Mesendoderm (in vitro differentiated cells): Measurements from ENCODE around the gene SORCS2.

Source experiments
- DNase-seq: peaks from one replicate; pipeline ENCODE4 v3.0.0; 2013
- H2AK5ac ChIP-seq: 2 replicates; pipeline ENCODE4 v1.6.1; 2013; ENCODE audit warnings: low read length, inconsistent platforms
- H2BK120ac ChIP-seq: 2 replicates; pipeline ENCODE4 v1.6.1; 2013; ENCODE audit warnings: low read depth, mild to moderate bottlenecking, low read length, moderate library complexity, mixed read lengths
- H2BK15ac ChIP-seq: replicated peaks from 2 replicates; pipeline ENCODE4 v1.6.1; 2013; ENCODE audit warnings: low read depth, mild to moderate bottlenecking, moderate library complexity
- H2BK5ac ChIP-seq: 2 replicates; pipeline ENCODE4 v1.6.1; 2013; ENCODE audit warnings: low read length, inconsistent platforms
- H3K18ac ChIP-seq: 2 replicates; pipeline ENCODE4 v1.6.1; 2013; ENCODE audit warnings: mild to moderate bottlenecking, low read length, mixed read lengths
- H3K23ac ChIP-seq: one replicate; pipeline ENCODE4 v1.6.1; 2013; ENCODE audit warnings: low read length
- H3K27ac ChIP-seq: 2 replicates; pipeline ENCODE4 v1.5.1; 2013; ENCODE audit warnings: low read depth, mild to moderate bottlenecking, inconsistent platforms, low read length, moderate library complexity
- H3K27me3 ChIP-seq: 2 replicates; pipeline ENCODE4 v1.6.1; 2013; ENCODE audit warnings: low read length, control low read depth, mild to moderate bottlenecking, inconsistent platforms; ENCODE audit not compliant: insufficient read depth, poor library complexity
- H3K36me3 ChIP-seq: 2 replicates; pipeline ENCODE4 v1.6.1; 2013; ENCODE audit warnings: low read length, inconsistent platforms; ENCODE audit not compliant: control insufficient read depth, insufficient read depth
- H3K4ac ChIP-seq: one replicate; pipeline ENCODE4 v1.6.1; 2013; ENCODE audit warnings: low read depth, mild to moderate bottlenecking, low read length, moderate library complexity
- H3K4me1 ChIP-seq: 2 replicates; pipeline ENCODE4 v1.6.1; 2013; ENCODE audit warnings: low read depth, low read length, inconsistent platforms; ENCODE audit not compliant: control insufficient read depth
- H3K4me2 ChIP-seq: 2 replicates; pipeline ENCODE4 v1.6.1; 2013; ENCODE audit warnings: low read length
- H3K4me3 ChIP-seq: 2 replicates; pipeline ENCODE4 v1.5.1; 2013; ENCODE audit warnings: mild to moderate bottlenecking, low read length
- H3K56ac ChIP-seq: one replicate; pipeline ENCODE4 v1.6.1; 2013; ENCODE audit warnings: low read length
- H3K79me1 ChIP-seq: 2 replicates; pipeline ENCODE4 v1.6.1; 2013; ENCODE audit warnings: low read length, inconsistent platforms
- H3K79me2 ChIP-seq: 2 replicates; pipeline ENCODE4 v1.6.1; 2013; ENCODE audit warnings: mild to moderate bottlenecking, low read length; ENCODE audit not compliant: control insufficient read depth, insufficient read depth
- H3K9ac ChIP-seq: 2 replicates; pipeline ENCODE4 v1.6.1; 2013; ENCODE audit warnings: low read length, inconsistent platforms
- H4K5ac ChIP-seq: one replicate; pipeline ENCODE4 v1.6.1; 2013; ENCODE audit warnings: low read length
- H4K8ac ChIP-seq: one replicate; pipeline ENCODE4 v1.6.1; 2013; ENCODE audit warnings: low read depth, mild to moderate bottlenecking, control low read depth, low read length, moderate library complexity
- WGBS: extraction: QIAGEN DNeasy Blood & Tissue Kit; methylation state at CpG from one replicate; pipeline ENCODE4 v1.1.7; 2013; ENCODE audit warnings: low lambda C conversion rate, missing lambda C conversion rate; ENCODE audit not compliant: insufficient coverage; ENCODE audit errors: extremely low coverage; 5-methylcytosine and 5-hydroxymethylcytosine counted together

Gene SORCS2

GRCh38 chr4:7705062-7705461 lies 512.7 kb downstream of the SORCS2 start:
- Histone ChIP-seq H2BK5ac (no peak overlapping the region), H2BK15ac (no peak overlapping the region), H3K4me3 (no peak overlapping the region), H3K4me2 (no peak overlapping the region), H3K27ac (no peak overlapping the region), H3K18ac (no peak overlapping the region), H3K4ac (no peak overlapping the region), H3K56ac (peak overlapping the region; percentile 34), H3K36me3 (no peaks in the 10 kb centered on the region), H4K5ac (no peak overlapping the region), H3K27me3 (no peaks in the 10 kb centered on the region), H3K4me1 (no peaks in the 10 kb centered on the region), H2BK120ac (no peak overlapping the region), H4K8ac (no peak overlapping the region), H3K79me1 (no peaks in the 10 kb centered on the region), H2AK5ac (no peak overlapping the region), H3K79me2 (no peaks in the 10 kb centered on the region), H3K23ac (no peak overlapping the region), H3K9ac (no peak overlapping the region)
- WGBS, result no CpG with 5 or more reads among the region's 8 CpGs
- DNase-seq, result peak; percentile 69

DNA sequence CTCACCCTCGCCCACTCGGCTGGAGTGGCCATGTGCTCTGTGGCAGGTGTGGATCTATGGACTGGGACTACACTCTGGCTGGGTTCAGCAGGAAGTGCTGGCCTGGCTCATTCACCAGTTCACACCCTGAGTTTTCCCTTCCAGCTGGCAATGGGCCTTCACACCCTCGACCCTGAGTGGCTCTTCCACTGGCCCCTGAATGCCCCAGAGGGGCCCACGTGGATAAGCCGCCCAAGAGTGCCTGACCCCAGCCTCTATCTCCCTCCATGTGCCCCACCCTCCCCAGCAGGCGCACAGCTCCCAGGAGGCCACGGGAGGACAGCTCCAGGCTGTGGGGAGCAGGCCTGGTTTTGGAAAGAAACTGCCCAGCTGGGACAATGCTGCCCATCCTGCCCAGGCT lies 513.3 kb downstream of the SORCS2 start:
- Histone ChIP-seq H2BK5ac (no peak overlapping the region), H3K79me2 (no peaks in the 10 kb centered on the region), H2BK120ac (no peak overlapping the region), H3K9ac (no peak overlapping the region), H3K4me3 (no peak overlapping the region), H3K27ac (no peak overlapping the region), H3K4ac (no peak overlapping the region), H4K5ac (no peak overlapping the region), H3K27me3 (no peaks in the 10 kb centered on the region), H3K56ac (peak overlapping the region; percentile 34), H3K79me1 (no peaks in the 10 kb centered on the region), H3K36me3 (no peaks in the 10 kb centered on the region), H3K18ac (no peak overlapping the region), H3K4me2 (no peak overlapping the region), H3K4me1 (no peaks in the 10 kb centered on the region), H2AK5ac (no peak overlapping the region), H2BK15ac (no peak overlapping the region), H3K23ac (no peak overlapping the region), H4K8ac (no peak overlapping the region)
- WGBS, result no CpG with 5 or more reads among the region's 7 CpGs
- DNase-seq, result no peak

DNA sequence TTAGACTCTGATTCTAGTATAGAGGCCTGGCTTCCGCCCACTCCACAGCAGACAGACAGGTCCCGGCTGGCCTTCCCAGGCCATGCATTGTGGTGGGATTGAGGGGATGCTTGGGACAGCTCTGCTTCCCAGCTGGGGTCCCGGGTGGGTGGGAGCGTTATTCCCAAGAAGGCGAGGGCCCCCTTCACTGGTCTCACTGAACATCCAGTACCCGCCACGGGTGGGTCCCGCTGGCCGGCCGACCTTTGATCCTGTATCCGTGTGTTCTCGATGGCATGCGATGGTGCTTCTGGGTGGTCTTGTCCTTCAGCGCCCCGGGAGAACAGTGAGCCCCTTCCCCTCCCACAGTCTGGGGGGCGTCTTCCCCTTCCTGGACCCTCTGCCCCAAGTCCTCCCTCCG lies 515.9 kb downstream of the SORCS2 start:
- Histone ChIP-seq H3K9ac (no peak overlapping the region), H4K8ac (no peak overlapping the region), H3K79me2 (no peaks in the 10 kb centered on the region), H3K4me2 (no peak overlapping the region), H3K79me1 (no peaks in the 10 kb centered on the region), H2BK15ac (no peak overlapping the region), H2BK5ac (no peak overlapping the region), H3K36me3 (no peaks in the 10 kb centered on the region), H3K18ac (no peak overlapping the region), H3K23ac (no peak overlapping the region), H3K4me1 (no peaks in the 10 kb centered on the region), H2AK5ac (no peak overlapping the region), H3K27ac (no peak overlapping the region), H4K5ac (no peak overlapping the region), H3K4me3 (no peak overlapping the region), H3K4ac (no peak overlapping the region), H2BK120ac (no peak overlapping the region), H3K27me3 (no peaks in the 10 kb centered on the region), H3K56ac (no peak overlapping the region)
- no CpG with 5 or more reads among the region's 17 CpGs for WGBS
- no peak for DNase-seq

DNA sequence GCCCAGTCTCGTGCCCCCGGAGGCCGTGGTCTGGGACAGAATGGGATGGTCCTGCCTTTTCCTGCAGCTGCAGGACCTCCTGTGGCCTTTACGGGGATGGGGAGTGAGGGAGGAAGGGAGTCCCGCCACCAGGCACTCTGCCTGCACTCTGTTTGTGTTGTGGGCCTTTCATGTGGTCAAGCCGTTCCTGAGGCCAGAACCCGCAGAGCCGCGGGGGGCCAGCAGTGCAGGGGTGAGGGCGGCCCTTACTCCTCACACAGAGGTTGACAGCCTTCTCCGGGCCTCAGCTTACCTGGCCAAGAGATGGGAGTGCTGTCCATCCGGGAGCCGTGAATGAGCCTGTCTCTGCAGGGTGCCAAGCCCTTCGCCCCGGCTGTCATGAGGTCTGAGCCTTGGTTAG lies 516.6 kb downstream of the SORCS2 start:
- Histone ChIP-seq H2AK5ac (no peak overlapping the region), H2BK120ac (no peak overlapping the region), H3K9ac (no peak overlapping the region), H3K79me2 (no peaks in the 10 kb centered on the region), H3K79me1 (no peaks in the 10 kb centered on the region), H3K36me3 (no peaks in the 10 kb centered on the region), H3K4me3 (no peak overlapping the region), H3K27ac (no peak overlapping the region), H2BK5ac (no peak overlapping the region), H3K4me1 (no peaks in the 10 kb centered on the region), H3K56ac (no peak overlapping the region), H4K8ac (no peak overlapping the region), H3K18ac (no peak overlapping the region), H4K5ac (no peak overlapping the region), H3K4ac (no peak overlapping the region), H2BK15ac (no peak overlapping the region), H3K4me2 (no peak overlapping the region), H3K23ac (no peak overlapping the region), H3K27me3 (no peaks in the 10 kb centered on the region)
- no peak for DNase-seq
- no CpG with 5 or more reads among the region's 15 CpGs for WGBS

DNA sequence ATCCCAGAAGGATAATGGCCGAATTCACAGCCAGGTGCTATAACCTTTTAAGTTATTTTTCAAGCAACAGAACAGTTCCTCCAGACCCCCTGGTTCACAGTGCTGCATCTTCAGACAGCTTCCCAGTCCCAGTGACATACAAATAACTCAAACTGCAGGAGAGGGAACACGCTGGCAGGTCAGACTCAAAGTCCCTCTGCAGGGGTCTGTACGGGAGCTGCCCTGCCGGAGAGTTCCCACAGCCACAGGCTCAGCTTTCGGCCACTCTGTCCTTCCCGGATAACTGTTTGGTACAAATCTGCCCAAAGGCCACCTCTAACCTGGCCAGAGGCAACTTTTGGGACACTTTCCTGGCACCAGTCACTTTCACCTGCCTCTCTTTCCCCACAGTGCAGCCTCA lies 517.1 kb downstream of the SORCS2 start:
- no peaks in the 10 kb centered on the region for H3K4me1 ChIP-seq
- no peak overlapping the region for H3K56ac ChIP-seq
- no peak for DNase-seq

DNA sequence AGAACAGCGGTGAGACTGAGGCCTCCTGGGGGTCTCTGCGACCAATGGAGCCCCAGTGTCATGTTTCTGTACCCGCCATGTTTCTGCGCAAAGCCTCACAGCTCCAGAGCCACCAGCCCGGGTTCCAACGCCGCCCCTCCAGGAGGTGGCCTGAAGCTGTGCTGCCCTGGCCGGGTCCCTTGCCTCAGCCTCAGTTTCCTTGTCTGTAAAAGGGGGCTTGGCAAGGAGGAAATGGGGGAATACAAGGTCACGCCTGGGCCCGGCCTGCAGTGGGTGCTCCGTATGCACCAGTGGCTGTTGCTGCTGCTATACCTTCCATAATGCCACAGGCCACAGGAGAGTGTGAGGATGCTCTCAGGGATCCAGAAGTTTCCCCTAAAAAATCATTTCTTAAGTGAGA lies 517.8 kb downstream of the SORCS2 start:
- H3K36me3 ChIP-seq, result no peaks in the 10 kb centered on the region
- H2BK5ac ChIP-seq, result no peak overlapping the region
- H3K27ac ChIP-seq, result no peak overlapping the region
- WGBS, result no CpG with 5 or more reads among the region's 11 CpGs
- H3K79me1 ChIP-seq, result no peaks in the 10 kb centered on the region
- H4K8ac ChIP-seq, result no peak overlapping the region
- no peak overlapping the region for H4K5ac ChIP-seq
- H3K4me2 ChIP-seq, result no peak overlapping the region
- H3K4me3 ChIP-seq, result no peak overlapping the region
- no peak overlapping the region for H3K56ac ChIP-seq
- no peak overlapping the region for H2BK15ac ChIP-seq
- DNase-seq, result no peak
- no peak overlapping the region for H3K23ac ChIP-seq
- no peaks in the 10 kb centered on the region for H3K27me3 ChIP-seq
- no peak overlapping the region for H3K4ac ChIP-seq
- H2AK5ac ChIP-seq, result no peak overlapping the region
- H3K79me2 ChIP-seq, result no peaks in the 10 kb centered on the region
- no peak overlapping the region for H2BK120ac ChIP-seq
- H3K18ac ChIP-seq, result no peak overlapping the region
- no peak overlapping the region for H3K9ac ChIP-seq
- no peaks in the 10 kb centered on the region for H3K4me1 ChIP-seq

More for the DNA sequence above, 517.1 kb downstream of the SORCS2 start:
- H3K9ac ChIP-seq, result no peak overlapping the region
- no peak overlapping the region for H2BK120ac ChIP-seq
- no peak overlapping the region for H2BK5ac ChIP-seq
- H3K79me1 ChIP-seq, result no peaks in the 10 kb centered on the region
- no peak overlapping the region for H2BK15ac ChIP-seq
- no peak overlapping the region for H3K4me3 ChIP-seq
- WGBS, result no CpG with 5 or more reads among the region's 6 CpGs
- H4K5ac ChIP-seq, result no peak overlapping the region
- no peaks in the 10 kb centered on the region for H3K36me3 ChIP-seq
- no peak overlapping the region for H3K18ac ChIP-seq
- no peak overlapping the region for H3K23ac ChIP-seq
- H4K8ac ChIP-seq, result no peak overlapping the region
- H3K79me2 ChIP-seq, result no peaks in the 10 kb centered on the region
- H3K27ac ChIP-seq, result no peak overlapping the region
- H3K27me3 ChIP-seq, result no peaks in the 10 kb centered on the region
- no peak overlapping the region for H3K4ac ChIP-seq
- H2AK5ac ChIP-seq, result no peak overlapping the region
- no peak overlapping the region for H3K4me2 ChIP-seq
